ENCODE results near the gene OGDHL.
"Not testable (repeated sequence)": the region's sequence is repeated elsewhere in the genome, so short reads cannot be mapped to it uniquely, and the experiment has no call there.

Gene OGDHL

DNA sequence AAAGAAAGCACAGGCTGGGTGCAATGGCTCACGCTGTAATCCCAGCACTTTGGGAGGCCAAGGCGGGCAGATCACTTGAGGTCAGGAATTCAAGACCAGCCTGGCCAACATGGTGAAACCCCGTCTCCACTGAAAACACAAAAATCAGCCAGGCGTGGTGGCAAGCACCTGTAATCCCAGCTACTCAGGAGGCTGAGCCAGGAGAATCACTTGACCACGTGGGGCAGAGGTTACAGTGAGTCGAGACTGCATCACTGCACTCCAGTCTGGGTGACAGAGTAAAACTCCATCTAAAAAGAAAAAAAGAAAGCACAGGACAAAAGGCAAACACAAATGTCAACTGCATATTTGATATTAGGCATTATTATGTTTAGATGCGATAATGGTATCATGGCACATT, 7.2 kb downstream of the OGDHL start:
- not testable (repeated sequence) for DNase-seq

DNA sequence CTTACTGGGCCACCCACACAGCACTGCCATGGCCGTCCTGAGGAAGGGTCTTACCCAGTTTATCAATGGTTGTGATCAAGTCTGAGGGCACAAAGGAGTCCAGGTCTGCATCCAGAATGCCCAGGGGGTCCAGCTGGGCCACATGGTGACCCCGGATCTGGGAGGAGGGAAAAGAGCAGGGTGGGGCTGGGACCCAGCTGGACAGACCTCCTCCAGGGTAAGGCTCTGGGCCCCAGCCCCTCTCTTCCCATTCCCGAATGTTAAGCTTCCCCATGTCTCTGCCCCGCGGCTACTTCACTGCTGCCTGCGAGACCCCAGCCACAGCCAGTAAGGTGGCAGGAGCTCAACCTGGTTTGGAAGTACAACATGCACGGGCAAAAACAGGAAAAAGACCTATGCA, 9.5 kb downstream of the OGDHL start:
- DNase-seq, result no peak

DNA sequence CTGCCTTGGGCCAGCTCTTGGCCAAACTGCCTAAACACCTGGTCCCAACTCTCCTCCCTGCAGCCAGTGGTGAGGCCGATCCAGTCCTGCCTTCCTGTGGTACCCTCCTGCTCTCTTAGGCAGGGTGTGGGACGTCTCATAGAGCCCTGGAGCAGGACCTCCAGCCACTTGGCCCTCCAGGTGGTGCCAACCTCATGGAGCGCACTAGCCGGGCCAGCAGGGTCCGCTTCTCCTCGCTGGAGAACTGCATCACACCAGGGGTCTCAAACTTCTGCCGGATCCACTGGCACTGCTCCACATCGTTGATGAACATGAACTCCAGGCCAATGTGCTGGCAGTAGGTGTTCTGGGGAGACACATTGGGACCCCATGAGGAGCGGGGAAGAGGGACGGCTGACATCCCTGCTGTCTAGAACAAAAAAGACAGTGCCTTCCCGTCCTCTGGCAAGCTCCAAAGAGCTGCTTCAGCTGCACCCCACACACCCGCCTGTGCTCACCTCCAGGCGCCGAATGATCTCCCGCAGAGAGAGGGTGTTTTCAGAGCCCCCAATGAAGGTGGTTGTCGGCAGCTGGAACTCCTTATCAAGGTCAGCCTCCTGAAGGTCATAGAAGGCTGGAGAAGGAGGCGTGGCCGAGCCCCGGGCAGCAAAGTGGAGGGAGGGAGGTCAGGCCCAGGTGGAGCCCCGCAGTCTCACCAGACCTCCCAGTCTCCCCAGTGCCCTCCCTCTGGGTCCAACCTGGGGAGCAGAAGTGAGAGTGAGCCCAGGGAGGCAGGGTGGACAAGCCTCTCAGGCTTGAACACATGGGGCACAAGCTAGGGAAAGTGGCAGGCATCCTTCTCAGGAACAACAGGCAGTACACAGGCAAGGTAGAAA, 10.2 kb downstream of the OGDHL start:
- no peak for DNase-seq

DNA sequence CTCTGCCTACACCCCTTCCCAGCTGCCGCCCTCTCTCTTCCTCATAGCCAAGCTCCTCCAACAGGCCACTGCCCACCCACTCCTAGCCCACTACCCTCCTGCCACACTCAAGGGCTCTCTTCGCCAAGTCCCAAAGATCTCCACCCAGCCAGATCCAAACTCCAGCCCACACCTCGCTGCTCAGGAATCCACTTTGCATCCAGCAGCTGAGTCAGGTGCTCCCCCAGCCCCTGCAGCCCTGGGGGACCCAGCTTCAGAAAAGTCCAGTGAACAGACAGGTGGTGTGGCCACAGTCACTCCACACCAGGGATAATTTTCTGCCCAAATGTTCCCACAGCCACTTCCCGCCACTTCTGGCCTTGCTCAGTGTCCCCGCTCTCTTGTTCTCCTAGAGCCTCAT, 10.9 kb downstream of the OGDHL start:
- DNase-seq, result no peak

DNA sequence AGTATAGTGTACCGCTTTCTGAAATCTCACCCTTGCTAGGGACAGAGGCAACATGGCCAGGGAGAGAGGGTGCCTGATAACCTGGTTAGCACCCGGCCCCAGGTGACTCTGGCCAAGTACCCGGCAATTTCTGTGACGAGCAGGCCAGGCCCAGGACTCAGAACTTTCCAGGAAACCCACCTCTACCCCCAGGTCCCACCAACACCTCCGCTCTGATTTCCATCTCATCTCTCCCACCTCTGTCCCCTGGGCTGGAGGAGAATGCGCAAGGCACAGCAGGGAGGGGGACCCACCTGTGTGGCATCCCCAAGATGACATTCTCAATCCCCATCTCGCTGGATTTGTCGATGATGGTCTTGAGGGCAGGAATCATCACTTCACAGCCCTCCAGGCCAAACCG, 11.6 kb downstream of the OGDHL start:
- DNase-seq, result no peak

DNA sequence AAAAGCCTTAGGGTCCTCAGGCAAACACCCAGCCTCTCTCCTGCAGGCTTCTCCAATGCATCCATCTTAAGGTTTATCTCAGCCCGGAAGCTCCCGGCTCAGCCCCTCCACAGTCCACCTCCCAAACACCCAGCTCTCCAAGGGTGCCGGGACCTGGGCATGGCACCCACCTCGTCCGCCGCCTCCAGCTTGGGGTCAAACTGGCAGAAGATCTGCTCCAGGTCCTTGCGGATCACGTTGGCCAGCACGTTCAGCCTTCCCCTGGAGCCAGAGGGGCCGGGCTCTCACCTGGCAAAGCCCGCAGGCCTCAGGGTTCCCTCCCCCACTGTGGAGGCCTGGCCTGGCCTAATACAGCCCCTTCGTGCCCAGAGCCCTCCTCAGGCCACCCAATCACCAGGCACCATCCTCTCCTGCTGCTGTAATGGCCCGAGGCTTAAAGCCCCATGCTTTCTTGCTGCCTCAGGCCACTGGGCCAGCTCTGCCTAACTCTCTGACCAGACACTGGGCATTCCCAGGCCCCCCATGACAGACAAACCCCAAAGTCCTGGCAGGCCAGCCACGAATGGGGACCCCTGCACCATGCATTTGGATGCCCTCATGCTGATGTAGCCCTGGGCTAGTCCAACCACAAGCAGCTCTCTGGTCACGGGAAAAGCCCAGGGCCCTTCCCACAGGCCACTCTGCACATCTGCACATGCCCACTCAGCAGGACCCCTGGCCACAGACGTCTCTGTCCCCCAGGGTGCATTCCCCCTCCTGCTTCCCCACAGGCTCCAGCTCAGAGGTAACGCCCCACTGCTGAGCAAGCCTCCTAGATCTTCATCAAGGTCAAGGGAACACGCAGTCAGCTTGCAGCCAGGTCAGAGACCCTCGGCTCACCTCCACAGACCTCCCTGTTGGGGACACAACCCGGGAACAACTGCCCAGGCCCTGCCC, 12.3 kb downstream of the OGDHL start:
- DNase-seq, result no peak

DNA sequence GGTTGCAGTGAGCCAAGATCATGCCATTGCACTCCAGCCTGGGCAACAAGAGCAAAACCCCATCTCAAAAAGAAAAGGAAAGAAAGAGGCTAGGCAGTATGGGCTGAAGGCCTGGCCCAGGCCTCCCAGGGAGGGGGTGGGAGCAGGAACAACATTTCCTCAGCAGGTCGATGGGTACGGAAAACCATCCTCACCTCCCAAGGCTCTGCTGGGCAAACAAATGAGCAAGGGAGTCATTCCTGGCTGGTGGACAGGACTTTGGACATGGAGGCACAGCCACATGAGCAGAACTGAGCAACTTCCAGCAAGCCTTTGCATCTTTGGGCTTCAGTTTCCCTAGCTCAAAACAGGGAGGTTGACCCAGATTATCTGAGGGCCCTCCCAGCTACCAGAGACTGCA, 13.0 kb downstream of the OGDHL start:
- DNase-seq, result no peak

DNA sequence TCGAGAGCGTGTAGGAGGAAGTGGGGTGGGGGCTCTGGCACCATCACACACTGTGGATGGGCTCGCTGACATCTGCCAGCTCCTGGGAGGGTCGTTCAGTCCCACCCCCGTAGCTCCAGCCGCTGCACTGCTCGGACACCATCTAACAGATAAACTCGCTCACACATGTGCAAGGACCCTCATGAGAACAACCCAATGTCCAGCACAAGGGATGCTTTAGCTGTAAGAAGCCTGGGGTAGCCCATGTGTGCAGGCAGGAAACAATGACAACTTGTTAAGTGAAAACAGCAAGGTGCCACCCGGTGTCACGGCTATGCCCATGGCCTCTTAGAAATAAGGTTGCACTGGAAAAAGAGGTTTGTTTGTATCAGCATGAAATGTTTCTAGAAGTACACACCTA, 14.1 kb downstream of the OGDHL start:
- no peak for DNase-seq

DNA sequence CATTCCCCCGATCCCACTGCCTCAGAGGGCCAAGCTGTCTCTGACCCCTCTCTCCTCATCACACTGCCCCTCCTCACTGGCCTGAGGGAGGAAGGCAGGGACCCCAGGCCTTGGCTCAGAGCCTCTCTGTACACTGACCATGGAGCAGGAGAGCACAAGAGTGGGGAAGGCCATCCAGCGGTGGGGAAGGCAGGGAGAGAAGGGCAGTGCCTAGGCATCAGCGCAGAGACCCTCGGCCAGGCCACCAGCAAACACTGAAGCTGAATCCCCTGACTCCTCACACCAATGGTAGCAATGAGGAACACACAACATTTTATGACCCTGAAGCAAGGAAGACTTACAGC, 14.8 kb downstream of the OGDHL start:
- DNase-seq, result no peak

DNA sequence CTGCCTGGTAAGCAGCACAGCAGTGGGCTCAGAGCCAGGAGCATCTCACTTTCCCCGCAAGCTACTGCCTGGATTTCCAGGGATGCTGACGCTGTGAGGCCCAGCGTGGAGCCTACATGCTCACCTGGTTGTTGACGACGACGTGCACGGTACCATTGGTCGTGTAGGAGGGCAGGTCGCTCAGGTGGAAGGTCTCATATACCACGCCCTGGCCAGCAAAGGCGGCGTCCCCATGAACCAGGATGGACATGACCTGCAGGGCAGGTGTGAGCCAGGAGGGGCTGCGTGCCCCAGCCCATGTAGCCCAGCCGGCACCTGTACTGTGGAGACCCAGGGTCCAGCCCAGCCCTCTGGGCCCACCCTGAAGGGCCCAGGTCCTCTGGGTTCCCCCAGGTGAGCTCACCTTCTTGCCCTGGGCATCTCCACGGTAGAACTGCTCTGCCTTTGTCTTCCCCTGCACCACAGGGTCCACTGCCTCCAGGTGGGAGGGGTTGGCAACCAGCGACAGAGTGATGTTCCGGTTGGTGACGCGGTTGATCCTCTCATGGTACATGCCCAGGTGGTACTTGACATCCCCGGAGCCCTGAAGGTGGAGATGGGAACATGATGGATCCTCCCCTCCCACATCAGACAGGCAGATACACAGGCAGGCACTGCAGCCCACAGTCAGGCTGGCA, 15.4 kb downstream of the OGDHL start:
- DNase-seq, result no peak

DNA sequence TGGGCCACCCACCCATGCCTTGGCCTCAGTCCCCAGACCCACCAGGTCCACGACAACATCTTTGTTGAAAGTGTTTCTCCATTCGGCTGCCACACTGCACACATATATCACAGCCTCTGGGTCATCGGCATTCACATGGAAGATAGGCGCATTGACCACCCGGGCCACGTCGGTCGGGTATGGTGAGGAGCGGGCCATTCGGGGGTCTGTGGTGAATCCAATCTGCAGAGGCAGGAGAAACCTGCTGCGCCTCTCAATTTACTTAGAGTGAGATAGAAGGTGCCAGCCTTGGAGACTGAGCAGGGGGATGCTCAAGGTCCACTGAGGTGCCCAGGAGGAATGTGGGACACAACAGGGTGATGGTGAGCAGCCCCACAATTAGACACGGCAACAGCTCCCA, 16.4 kb downstream of the OGDHL start:
- DNase-seq, result no peak

DNA sequence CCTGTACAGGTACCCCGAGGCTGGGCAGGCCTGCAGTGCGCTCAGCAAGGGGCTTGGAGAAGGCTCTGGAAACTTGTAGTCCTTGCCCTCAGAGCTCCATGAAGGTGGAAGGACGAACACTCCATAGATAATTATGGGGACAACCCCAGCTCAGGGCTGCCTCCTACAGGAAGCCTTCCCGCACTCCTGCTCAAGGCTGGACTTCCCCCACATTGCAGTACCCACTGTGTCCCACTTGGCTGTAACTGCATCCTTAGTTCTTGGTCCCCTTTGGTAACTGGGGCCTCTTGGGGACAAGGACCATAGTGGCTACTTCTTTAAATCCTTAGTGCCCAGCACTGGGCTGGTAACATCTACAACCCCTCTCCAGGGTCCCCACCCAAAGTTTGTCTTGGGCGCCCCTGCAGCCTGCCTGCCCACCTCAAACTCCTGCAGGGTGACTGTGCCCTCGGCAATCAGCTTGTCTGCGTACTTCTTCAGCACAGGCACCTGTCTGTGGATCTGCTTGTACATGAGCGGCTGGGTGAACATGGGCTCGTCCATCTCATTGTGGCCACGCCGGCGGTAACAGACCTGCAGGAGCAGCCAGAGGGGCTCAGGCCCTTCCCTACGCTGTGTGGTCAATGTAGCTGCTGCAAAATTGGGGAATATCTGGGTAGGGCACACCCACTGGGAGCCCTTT, 17.1 kb downstream of the OGDHL start:
- no peak for DNase-seq

DNA sequence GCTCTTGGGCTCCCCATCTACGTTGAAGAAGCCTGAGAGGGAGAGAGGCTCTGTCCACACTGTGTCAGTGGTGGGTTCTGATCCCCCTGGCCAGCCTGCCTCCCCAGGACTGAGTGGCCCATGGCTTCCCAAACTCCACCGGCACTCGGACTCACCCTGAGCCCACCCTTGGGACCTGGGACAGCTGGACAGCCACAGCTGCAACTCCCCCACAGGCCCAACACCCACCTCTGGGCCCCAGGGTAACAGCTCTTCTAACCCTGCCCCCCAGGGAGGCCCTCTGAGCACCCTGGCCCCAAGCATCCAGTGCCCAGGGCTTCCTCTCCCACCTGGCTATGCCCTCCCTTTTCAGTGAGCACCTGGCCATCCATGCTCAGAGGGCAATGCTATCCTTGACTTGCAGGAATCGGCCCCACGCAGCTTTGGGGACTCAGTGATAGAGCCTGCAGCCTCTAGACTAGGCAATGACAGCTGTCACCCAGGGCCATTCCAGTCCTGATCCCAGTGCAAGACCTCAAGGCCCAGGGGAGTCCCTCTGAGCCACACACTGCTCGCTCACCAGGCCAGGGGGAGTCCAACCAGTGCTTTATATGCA, 17.9 kb downstream of the OGDHL start:
- DNase-seq, result no peak

DNA sequence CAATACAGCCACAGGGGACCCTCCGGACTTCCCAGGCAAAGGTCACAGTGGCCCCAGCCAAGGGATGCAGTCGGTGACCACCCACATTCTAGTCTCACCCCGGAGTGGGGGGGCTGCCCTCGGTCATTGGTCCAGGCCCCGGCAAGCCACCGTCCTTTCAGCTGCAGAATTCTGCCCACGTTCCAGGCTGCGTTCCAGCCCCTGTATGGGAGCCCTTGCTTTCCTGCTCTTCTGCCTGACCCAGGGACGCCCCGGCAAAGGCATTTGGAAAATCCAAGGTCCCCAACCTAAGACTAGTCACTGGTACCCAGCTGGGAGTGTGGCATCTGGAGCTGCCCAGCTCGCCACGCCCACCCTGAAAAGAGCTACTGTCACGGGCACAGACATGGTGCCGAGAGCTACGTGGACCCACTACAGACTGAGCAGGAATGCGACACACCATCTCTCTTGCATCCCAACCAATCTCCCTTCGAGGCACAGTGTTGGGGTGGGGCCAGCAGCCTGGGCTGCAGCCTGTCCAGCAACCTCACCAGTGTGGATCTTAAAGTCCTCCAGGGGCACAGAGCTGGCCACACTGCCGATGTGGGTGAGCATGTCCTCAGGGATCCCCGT, 18.6 kb downstream of the OGDHL start:
- DNase-seq, result no peak

DNA sequence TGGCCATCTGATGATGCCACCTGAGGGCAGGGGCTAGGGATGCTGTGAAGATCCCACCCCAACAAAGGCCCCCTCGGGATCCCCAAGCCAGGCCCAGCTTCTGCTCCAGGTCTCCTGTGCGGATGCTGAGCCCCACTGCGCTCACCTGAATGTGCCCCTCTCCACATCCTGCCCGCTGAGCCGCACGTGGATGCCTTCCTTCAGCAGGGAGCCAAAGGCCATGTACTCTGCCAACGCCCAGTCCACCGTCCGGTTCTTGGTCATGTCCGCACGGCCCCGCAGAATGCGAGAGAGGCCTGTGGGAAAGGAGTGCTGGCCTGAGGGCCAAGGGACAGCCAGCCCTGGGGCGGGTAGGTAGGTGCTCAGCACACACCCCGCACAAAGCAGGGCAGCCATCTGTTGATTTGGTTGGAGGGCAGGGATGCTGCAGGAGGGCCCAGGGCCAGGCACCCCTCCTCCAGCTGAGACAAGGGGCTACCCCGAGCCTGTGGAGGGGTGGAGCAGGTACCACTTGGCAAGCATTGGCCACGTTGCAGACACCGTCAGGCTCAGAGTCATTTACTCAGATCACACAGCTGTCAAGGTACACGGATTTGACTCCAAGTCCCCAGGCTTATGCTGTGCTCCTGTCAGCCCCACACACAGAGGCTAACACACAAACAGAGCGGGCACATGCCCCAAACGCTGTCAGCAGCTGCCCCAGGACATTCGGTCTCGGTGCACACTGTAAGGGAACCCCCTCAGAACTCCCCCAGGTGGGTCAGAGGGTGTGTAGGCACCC, 19.2 kb downstream of the OGDHL start:
- DNase-seq, result no peak

DNA sequence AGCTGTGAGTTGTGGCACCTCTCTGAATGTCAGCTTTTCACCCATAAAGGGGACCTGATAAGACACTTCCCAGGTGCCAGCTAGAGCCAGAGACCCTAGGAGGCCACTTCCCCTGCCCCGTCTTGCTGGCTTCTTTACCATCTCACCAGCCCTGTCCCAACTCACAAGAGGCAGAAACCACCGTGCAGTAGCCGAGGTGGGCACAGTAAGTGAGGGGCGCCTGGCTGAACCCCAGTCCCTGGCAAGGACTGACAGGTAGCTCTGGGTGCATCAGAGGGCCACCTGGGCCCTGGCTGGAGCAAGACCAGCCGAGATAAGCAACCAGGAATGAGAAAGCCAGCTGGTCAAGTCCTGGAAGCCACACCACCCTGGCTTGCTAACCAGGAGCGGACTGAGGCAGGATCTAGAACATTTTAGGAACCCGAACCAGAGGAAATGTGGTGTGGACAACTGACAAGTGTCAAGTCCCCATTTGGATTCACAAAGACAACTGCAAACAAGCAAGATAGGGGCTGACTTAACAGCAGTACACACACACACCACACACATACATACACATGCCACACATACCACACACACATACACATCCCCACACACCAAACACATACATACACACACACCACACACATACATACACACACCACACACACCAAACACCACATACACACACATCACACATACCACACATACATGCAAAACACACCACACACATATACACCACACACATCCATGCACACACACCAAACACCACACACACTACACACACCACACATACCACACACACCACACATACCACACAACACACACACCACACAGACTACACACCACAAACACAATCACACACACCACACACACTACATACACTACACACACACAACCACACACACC, 20.8 kb downstream of the OGDHL start:
- DNase-seq, result no peak

DNA sequence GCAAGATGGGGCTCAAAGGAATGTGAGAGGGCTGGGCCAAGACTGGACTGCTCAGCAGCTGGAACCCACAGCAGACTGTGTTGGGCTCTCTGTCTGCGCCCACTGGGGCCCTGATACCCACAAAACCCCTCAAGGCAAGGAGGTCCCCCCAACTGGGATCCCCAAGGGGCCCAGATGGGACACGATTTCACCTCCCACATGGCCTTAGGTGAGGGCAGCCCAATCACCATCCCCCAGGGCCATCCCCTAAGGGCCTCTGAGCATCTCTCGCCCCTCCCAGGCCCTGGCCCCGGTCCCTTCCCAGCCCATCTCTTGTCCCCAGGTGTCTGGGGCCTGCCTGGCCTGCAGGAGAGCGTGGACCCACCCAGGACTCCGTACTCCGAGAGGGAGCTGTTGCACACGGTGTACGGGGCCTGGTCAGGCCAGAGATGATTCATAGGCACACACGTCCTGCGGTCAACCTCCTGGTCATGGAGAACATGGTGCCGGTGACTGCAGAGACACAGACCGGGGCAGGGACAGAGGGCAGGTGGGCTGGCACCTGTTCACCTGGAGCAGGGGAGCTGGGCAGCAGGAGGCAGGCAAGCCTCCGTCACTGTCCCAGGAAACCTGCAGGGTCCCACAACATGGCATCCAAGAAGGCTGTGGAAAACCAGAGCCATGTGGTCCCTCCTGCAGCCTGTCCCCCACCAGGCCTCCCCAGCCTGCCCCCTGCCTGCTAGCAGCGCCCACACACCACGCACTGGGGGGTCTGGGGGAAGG, 21.6 kb downstream of the OGDHL start:
- DNase-seq, result no peak

DNA sequence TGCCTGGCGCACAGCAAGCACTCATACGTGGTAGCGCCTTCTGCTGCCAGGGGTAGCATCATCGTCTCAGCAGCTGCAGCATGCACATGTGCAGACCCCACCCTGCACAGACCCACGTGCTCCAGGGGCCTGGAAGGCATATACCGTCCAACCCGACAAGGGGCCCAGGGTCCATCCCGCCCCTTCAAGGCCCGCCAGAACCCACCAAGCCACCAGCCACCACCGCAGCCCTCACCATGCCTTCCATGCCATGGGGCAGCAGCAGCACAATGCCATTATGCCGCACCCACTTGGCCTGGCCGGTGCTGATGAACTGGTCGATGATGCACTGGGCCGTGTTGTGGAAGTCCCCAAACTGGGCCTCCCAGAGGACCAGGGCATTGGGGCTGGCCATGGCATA, 22.7 kb downstream of the OGDHL start:
- DNase-seq, result no peak

Measured in suppressor macrophage (primary cell).